SHP77 treated with DMSO at 0.1 percent for 48 hours (cell line): ENCODE measurements around the gene GTF2H4.
A peak's percentile ranks its signal among the peaks of the same experiment; 100 is the strongest.
"Not testable (repeated sequence)": the region's sequence is repeated elsewhere in the genome, so short reads cannot be mapped to it uniquely, and the experiment has no call there.

ENCODE experiments used
- DNase-seq: peaks from one replicate; lab custom pipeline; 2025; lab: John Stamatoyannopoulos, UW

GTF2H4 gene

DNA sequence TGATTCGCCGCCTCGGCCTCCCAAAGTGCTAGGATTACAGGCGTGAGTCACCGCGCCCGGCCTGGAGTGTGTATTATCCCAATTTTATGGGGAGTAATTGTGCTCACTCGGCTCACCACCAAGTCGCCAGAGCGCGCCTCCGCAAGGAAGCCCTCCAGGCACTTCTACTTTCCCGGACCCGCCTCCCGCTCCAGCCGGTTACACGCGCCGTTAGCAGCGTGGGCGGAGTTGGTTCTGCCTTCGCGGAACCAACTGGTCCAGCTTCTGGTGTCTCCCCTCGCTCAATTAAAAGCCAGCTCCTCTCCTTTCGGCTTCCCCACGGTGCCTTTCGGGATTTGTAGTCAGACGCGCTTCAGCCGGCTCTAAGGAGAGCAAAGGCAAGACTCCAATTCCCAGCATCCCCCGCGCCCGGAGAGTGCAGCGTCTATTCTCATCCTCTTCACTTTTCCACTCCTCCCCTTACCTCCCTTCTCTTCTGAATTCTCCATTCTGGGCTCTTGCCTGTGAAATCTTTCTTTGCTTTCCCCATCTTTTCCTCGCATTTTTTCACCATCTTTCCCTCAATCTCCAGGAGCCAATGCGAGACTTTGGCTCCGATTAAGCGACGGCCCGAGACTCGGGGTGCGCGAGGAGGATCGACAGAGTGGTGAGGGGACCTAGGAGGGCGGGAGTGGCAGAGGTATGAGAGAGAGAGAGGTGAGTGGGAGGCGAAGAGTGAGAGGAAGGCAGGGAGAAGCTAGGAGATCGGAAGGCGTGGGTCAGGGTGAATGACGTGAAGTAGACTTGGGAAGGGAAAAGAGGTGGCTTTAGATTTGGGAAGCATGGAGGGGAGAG lies at the start of gene GTF2H4:
Gene GTF2H4, plus strand, starts transcription at position 450 of the 834 bp plus-strand sequence.
- peak; percentile 95 for DNase-seq

DNA sequence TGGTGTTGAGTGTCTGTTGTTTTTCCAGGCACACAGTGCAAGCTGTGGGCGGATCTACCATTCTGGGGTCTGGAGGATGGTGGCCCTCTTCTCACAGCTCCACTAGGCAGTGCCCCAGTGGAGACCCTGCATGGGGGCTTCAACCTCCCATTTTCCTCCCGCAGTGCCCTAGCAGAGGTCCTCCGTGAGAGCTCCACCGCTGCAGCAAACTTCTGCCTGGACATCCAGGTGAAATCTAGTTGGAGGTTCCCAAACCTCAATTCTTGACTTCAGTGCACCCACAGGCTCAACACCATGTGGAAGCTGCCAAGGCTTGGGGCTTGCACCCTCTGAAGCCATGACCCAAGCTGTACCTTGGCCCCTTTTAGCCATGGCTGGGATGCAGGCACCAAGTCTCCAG lies 48.3 kb upstream of the GTF2H4 start:
- not testable (repeated sequence) for DNase-seq

DNA sequence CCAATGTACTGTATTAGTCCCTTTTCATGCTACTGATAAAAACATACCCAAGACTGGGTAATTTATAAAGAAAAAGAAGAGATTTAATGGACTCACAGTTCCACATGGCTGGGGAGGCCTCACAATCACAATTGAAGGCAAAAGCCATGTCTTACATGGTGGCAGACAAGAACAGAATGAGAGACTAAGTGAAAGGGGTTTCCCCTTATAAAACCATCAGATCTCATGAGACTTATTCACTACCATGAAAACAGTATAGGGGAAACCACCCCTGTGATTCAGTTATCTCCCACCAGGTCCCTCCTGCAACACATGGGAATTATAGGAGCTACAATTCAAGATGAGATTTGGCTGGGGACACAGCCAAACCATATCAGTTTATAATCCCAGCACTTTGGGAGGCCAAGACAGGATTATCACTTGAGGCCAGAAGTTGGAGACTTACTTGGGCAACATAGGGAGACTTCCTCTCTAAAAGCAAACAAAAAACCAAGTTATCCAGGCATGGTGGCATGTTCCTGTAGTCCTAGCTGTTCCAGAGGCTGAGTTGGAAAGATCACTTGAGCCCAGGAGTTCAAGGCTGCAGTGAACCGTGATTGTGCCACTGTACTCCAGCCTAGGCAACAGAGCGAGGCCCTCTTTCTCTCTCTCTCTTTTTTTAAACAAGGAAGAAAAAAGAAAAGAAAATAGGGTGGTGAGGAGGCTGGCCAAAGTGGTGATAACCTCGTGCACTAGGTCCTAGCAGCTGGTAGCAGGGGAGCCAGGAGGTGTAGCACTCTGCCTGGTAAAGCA lies 46.6 kb upstream of the GTF2H4 start:
- no peak for DNase-seq

DNA sequence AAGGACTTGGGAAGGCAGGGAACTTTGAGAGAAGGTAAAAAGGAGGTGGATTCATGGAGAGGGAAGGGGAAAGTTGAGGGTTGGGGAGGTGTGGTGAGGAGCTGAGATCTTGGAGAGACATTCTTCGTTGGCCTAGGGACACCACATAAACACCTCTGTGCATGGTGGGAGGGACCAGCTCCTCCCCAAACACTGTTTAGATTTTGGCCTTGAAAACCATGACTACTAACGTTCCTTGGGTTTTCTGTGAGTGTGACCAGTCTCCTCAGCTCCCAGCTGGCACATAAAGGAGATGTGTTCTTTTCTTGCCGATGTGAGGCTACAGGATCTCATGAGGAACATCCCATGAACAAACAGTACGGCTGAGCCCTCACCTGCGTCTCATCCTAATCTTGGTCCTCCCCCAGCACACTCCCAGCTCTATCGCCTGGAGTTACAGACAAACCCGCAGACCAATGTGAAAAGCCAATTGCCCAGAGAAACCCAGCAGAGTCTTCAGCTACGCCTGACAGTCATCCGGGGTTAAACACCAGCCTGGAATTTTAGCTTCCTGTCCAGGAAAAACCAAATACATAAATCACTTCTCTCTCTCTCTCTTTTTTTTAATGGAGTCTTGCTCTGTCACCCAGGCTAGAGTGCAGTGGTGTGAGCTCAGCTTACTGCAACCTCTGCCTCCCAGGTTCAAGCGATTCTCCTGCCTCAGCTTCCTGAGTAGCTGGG lies 45.7 kb upstream of the GTF2H4 start:
- no peak for DNase-seq

DNA sequence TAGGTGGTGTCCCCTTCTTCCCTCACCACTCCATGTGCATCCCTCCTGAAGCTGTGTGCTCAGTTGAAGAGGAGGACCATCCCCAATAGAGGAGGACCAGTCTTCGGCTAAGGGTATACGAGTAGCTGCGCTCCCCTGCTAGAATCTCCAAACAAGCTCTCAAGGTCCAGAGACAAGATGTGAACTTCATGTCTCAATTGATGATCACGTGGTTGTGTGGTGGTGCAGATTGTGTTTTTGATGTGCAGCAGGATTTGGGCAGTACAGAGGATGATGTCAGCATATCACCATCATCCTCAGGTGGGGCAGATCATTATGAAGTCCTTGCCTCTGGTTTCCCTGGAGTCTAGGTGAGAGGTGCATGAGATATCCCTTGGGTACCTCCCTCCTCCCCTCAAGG lies 43.7 kb upstream of the GTF2H4 start:
- DNase-seq, result no peak

DNA sequence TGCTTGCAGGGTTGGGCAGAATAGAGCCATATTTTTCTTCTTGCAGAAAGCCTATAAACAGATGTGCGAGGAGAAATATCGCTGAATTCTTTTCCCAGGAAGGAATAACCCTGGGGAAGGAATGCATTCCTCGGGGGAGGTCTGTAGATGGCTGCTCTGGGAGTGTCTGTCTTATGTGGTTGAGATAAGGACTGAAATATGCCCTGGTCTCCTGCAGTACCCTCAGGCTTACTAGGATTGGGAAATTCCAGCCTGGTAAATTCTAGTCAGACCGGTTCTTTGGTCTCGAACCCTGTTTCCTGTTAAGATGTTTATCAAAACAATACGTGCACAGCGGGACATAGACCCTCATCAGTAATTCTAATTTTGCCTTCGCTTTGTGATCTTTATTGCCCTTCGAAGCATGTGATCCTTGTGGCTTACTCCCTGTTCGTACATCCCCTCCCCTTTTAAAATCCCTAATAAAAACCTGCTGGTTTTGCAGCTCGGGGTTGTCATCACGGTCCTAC lies 38.7 kb upstream of the GTF2H4 start:
- DNase-seq, result not testable (repeated sequence)

DNA sequence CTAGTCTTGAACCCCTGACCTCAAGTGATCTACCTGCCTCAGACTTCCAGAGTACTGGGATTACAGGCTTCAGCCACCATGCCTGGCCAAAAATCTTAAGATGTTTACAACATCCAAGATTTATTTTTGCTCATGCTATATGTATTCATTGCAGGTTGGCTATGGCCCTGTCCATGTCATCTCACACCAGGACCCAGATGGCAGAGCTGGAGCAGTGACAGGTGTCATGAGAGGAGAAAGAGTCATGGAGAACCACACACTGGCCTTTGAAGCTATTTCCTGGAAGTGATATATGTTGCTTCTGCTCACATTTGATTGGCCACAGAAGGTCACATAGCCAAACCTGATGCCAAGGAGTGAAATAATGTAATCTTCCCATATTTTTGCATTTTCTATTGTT lies 37.5 kb upstream of the GTF2H4 start:
- DNase-seq, result no peak

DNA sequence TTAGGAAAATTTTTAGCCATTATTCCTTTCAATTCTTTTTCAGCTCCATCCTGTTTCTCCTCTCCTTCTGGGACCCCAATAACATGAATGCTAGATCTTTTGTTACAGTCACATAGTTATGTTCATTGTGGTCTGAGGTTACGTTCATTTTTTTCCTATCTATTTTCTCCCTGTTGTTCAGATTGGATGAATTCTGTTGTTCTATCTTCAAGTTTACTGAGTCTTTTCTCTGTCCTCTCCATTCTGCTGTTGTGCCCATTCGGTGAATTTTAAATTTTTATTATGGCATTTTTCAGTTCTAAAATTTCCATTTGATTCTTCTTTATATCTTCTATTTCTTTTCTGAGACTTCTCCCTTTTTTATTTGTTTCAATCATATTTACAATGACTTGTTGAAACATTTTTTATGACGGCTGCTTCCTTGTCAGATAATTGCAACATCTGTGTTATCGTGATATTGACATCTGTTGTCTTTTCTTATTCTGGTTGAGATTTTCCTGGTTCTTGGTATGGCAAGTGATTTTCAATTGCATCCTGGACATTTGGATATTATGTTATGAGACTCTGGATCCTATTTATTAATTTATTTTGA lies 36.3 kb upstream of the GTF2H4 start:
- no peak for DNase-seq

DNA sequence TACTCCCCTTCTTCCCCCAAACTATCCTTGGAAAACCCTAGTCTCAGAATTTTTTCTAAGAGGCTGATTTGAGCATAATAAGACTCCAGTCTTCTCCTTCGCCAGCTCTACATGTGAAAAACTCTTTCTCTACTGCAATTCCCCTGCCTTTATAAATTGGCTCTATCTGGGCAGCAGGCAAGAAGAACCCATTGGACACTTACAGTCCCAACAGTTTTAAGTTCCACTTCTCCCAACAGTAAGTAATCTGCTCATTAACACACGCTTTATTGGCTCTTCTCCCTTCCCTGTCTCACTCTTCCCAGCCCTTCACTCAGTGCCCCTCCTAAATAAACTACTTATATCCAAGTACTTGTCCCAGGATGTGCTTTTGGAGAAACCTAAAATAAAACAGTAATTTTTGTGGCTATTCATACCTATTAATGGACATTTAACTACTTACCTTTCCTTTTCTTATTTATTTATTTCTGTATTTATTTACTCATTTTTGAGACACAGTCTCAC lies 34.8 kb upstream of the GTF2H4 start:
- no peak for DNase-seq

DNA sequence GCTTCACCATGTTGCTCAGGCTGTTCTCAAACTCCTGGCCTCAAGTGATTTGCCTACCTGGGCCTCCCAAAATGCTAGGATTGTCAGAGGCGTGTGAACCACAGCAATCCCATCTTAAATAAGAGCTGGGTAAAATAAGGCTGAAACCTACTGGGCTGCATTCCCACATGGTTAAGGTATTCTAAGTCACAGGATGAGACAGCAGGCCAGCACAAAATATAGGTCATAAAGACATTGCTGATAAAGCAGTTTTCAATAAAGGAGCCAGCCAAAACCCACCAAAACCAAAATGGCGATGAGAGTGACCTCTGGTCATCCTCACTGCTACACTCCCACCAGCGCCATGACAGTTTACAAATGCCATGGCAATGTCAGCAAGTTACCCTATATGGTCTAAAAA lies 34.2 kb upstream of the GTF2H4 start:
- not testable (repeated sequence) for DNase-seq

DNA sequence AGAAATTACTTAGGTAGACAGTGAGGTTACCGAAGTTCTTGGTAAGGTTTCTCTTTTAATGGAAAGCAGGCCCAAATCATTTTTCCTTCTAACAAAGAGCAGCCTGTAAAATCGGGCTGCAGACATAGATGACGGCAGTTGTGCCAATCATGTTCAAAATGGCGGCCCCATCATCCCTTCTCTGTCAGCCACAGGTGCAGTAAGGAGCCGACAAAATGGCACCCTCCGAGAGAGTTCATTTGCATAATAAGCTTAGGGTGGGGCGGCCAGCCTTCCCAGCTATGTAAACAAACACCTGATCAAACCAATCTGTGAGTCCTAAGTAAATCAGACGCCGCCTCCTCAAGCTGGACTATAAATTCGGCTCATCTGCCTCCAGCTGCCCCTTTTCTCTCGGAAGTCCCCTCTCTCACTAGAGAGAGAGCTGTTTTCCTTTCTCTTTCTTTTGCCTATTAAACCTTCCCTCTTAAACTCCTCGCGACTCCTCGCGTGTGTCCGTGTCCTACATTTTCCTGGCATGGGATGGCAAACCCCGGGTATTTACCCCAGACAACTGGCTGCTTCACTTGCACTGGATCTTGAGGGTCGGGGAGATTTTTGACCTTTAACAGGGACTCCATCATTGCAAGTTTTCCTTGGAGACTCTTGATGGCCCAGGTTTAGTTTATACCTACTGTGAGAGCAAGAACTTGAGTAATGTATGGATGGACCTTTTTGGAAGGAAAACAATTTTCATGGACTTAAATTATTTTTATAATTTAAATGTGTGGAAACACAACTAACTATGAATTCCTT lies 32.6 kb upstream of the GTF2H4 start:
- DNase-seq, result no peak

DNA sequence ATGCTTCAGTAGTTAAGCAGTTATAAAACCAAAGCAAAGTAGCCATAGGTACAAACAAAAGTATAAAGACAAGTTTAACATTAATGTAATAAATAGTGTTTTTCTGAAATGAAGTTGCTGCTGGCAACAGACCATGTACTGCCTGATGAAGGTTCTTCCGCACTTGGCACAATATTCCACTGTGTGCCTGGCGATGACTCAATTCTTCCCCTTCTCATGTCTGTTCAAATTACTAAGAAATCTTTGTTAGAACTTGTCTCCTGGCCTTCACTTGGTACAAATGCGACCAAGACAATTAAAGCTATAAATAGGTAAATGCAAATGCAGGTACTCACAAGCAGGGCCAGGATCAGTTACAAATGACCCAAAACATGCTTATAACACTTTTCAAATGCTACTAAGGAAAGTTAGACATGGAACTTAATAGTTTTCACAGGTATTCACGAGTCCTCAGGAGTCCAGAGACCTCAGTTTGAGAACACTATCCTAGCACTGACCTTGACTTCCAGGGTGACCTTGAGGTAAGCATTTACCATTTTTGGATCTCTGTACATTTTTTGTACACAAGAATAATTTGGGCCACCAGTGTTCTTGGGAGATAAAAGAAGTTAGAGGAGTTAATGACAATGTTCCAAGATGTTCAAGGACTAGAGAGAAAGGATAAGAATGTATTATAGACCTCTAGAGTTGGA lies 31.8 kb upstream of the GTF2H4 start:
- no peak for DNase-seq

DNA sequence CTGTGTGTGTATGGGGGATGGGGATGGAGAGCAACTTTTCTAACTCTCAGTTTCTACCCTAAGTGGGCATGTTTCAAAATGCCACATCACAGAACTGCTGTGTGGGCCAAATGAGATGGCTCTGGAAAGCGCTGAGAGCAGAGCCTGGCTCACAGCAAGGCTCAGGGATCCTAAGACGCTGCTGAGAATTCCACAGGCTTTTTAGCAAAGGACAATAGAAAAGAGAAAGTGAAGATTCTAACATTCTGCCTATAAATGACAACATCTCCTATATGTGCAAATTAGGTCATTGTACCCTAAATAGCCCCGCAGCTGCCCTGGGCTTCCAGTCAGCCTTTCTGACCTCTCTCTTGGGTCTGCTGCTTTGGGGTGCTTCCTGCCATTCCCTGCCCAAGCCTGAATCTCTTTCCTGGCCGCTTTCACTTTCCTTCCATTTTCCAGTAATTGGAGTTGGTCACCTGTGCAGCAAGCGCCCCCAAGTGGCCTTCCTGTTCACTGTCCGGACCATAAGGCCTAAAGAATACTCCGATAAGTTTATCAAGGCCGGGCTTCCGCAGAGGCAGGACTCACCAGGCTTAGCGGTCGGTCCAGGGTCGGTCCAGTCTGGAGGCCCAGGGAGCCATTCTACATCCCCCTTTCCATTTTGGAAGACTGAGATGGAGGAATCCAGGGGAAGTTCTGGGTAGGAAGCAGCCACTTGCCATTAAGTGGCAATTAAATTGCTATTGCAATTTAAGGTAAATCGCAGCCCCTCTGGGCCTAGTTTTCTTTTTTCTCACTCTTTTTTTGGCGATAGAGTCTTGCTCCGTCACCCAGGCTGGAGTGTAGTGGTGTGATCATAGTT lies 30.4 kb upstream of the GTF2H4 start:
- peak; percentile 82 for DNase-seq

DNA sequence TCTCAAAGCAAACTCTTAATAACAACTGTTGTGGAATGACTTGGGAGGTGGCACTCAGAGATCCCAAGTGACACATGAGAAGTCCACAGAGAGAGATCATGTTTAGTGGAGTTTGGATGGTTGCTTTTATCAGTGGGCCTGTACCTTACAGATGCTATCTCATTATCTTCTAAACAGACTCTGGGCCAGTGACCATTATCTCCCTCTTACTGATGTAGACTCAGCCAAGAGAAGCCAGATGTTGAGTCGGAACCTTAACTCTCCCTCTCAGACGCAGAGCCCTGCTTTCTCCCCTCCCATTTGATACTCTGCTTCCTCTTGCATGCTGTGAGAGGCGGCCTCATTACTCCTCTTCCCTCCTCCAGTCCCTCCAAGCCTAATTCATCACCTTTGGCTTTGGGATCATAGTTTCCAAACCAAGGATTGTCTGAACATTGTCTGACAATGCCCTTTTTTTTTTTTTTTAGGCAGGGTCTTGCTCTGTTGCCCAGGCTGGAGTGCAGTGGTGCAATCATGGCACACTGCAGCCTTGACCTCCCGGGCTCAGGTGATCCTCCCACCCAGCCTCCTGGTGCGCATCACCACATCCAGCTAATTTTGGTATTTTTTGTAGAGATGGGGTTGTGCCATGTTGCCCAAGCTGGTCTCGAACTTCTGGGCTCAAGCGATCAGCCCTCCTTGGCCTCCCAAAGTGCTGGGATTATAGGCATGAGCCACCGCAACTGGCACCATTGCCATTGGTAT lies 28.2 kb upstream of the GTF2H4 start:
- no peak for DNase-seq

DNA sequence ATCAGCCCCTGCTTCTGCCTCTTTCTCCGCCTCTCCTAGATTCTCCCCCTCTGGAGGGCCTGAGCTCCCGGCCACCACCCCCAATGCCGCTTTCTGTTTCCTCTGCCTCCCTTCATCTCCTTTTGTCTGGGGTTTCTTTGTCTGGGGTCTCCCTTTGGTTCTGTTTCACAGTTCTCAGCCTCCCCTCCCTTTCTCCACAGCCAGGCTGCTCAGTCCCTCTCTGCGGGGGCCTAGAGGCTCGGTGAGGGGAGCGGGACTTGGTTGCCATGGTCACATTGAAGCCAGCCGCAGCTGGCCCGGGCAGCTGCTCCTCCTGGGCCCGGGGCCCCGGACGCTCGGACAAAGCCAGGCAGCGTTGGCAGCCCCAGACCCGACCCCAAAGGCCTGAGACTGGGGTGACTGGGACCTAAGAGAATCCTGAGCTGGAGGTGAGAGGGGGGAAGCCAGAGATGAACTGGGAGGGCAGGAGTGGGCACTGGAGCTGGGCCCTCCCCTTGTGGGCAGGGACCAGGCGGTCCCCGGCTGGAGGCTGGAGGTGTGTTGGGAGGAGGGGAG lies 27.2 kb upstream of the GTF2H4 start:
- DNase-seq, result peak; percentile 20

DNA sequence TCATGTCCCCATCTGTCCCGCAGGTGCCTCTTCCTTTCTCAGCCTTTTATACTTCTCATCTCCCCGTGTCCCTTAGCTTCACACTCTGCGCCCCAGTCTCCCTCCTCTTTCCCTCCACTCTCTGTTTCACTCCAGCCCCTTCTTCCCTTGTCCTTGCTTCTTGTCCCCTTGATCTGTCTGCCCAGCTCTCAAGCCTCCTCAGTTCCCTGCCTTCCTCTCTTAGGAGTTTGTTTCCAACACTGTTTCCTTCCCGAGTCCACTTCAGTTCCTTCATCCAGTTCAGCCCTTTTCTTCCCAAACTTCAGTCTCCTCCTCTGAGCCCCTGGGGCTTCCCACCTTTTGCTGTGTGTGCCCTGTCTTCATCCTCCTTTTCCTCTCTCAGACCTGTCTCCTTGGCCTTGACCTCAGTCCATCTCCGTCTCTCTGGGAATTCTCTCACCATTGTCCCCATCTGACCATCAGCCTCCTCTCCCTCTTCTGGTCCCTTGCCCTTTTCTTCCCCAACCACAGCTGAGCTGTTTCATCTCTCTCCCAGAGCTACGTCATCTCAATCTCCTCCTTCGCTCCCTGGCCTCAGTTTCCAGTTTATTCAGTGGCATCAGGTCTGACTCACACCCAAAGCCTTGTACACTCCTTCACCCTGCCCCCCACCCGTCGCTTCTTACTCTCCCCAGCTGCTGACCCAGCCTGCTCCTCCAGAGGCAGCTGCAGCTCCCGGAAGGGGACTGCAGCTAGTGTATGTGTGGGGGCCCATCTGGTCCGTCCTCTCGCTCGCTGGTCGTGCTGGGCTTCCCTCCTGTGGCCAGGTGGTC lies 26.4 kb upstream of the GTF2H4 start:
- DNase-seq, result peak; percentile 20

DNA sequence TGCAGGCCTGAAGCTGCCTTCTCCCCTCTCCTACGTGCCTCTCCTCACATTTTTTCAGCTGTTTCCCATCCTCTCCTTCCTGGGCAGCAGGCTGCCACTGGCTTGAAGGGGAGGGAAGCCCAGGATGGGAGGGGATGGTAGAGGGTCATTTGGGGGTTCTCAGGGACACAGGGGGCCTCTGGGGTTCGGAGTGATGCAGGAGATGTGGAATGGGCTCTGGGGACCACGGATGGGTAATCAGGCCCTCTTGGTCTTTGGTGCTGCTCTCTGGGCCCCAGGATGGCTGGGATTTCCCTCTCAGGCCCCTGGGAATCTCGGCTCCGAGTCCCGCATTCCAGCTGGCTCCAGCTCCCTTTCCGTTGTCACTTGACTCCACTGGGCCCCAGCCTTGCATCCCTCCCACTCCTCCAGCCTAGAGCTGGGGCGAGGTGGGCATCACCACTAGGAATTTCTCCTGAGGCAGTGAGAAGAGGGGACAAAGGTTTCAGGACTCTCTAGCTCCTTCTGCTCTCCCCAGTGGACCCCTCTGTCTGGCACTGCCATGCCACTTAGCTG lies 25.7 kb upstream of the GTF2H4 start:
- DNase-seq, result no peak
